K562 (cell line): ENCODE data around the gene LRRC26. TPM values are rescaled to one million over a fixed set of nuclear protein-coding genes. Genes with fewer than 3 reads are reported as not detected.

ENCODE experiments used
- HDGF ChIP-seq: fragments of 450-650 bp; IDR thresholded peaks from 2 replicates; pipeline ENCODE4 v1.6.1; 2016
- HIVEP1 ChIP-seq: fragments of 250-450 bp; sonication (Bioruptor Pico); IDR thresholded peaks from 2 replicates; pipeline ENCODE4 v1.4.0; 2020; ENCODE audit warnings: mild to moderate bottlenecking
- HNRNPUL1 ChIP-seq: fragments of 200-400 bp; formaldehyde crosslinking; IDR thresholded peaks from 2 replicates; pipeline ENCODE4 v1.6.1; 2017; ENCODE audit warnings: low read length
- KDM5B ChIP-seq: fragments of 200-600 bp; sonication (generic); IDR thresholded peaks from 2 replicates; pipeline ENCODE4 v1.6.1; 2012; ENCODE audit warnings: low read depth, mild to moderate bottlenecking, moderate library complexity, low read length, control low read depth, inconsistent platforms; ENCODE audit not compliant: insufficient replicate concordance
- KHSRP ChIP-seq: fragments of 450-650 bp; IDR thresholded peaks from 2 replicates; pipeline ENCODE4 v1.6.1; 2017
- MECOM ChIP-seq: fragments of 250-450 bp; sonication (Bioruptor Pico); IDR thresholded peaks from 2 replicates; pipeline ENCODE4 v1.8.0; 2022; ENCODE audit warnings: inconsistent platforms
- MITF ChIP-seq: IDR thresholded peaks from 2 replicates; pipeline ENCODE4 v1.6.1; 2014; ENCODE audit warnings: antibody characterized with exemption
- MTA3 ChIP-seq: fragments of 450-650 bp; formaldehyde crosslinking; IDR thresholded peaks from 2 replicates; pipeline ENCODE4 v1.6.1; 2017; ENCODE audit warnings: mild to moderate bottlenecking, borderline replicate concordance
- PHF21A ChIP-seq: fragments of 450-650 bp; IDR thresholded peaks from 2 replicates; pipeline ENCODE4 v1.6.1; 2017; ENCODE audit warnings: low read depth, borderline replicate concordance
- PRMT5 ChIP-seq: sonication (generic); formaldehyde crosslinking; IDR thresholded peaks from 2 replicates; pipeline ENCODE4 v1.5.0; 2020; ENCODE audit warnings: missing genetic modification reagents
- RBM34 ChIP-seq: fragments of 200-400 bp; formaldehyde crosslinking; IDR thresholded peaks from 2 replicates; pipeline ENCODE4 v1.6.1; 2018; ENCODE audit warnings: low read length, borderline replicate concordance; ENCODE audit not compliant: insufficient read depth
- SOX6 ChIP-seq: fragments of 450-650 bp; IDR thresholded peaks from 2 replicates; pipeline ENCODE4 v1.6.1; 2014; ENCODE audit warnings: mild to moderate bottlenecking
- SREBF1 ChIP-seq: fragments of 150-350 bp; IDR thresholded peaks from 2 replicates; pipeline ENCODE4 v1.6.1; 2014; ENCODE audit warnings: antibody characterized with exemption, low read depth, low read length, borderline replicate concordance
- TAF1 ChIP-seq: IDR thresholded peaks from 2 replicates; pipeline ENCODE4 v1.6.1; 2011; ENCODE audit warnings: mild to moderate bottlenecking, low read length, moderate library complexity; ENCODE audit not compliant: insufficient read depth, control insufficient read depth, severe bottlenecking; ENCODE audit errors: extremely low read depth
- U2AF1 ChIP-seq: fragments of 200-400 bp; formaldehyde crosslinking; optimal IDR thresholded peaks from 2 replicates; pipeline ENCODE3; 2017; ENCODE audit warnings: mild to moderate bottlenecking, low read depth, low read length, moderate library complexity
- ZNF41 ChIP-seq: fragments of 250-450 bp; sonication (Bioruptor Pico); conservative IDR thresholded peaks from 2 replicates; pipeline ENCODE4 v1.4.0; 2020; ENCODE audit warnings: mild to moderate bottlenecking
- ZNF445 ChIP-seq: fragments of 250-450 bp; sonication (Bioruptor Pico); IDR thresholded peaks from 2 replicates; pipeline ENCODE4 v1.4.0; 2020; ENCODE audit warnings: low read depth, mild to moderate bottlenecking, moderate library complexity
- polyA plus RNA-seq, 8 experiments: library from polyadenylated mRNA; depleted of rRNA in 4 of 8; stranded (reverse) in 5 of 8; unstranded in 3 of 8; fragments of >200 nt; fragmentation: Nextera tagmentation in 2 of 8; fragmentation: Illumina TruSeq in 1 of 8; extraction: Ambion mirVana in 2 of 8; extraction: Trizol in 1 of 8; gene quantifications; 2 replicates each; pipeline versions ENCODE4 v1.2.1 to v1.2.3, GENCODE V29; 2011 to 2014; ENCODE audit warnings: inconsistent platforms in 1 of 8, missing spikeins in 1 of 8
- total RNA-seq, 7 experiments: library from RNA; depleted of rRNA in 6 of 7; stranded (reverse); fragments of >200 nt in 6 of 7; fragmentation: Illumina TruSeq in 2 of 7; extraction: Trizol in 2 of 7; gene quantifications; 2 replicates each; pipeline versions ENCODE4 v1.2.1 to v1.2.3, GENCODE V29; 2011 to 2021; ENCODE audit warnings: low replicate concordance in 1 of 7
- TF ChIP-seq, protein P1 (sequence below): fragments of 450-650 bp; IDR thresholded peaks from 2 replicates; pipeline ENCODE4 v1.7.0; 2016; ENCODE audit warnings: borderline replicate concordance

Gene LRRC26
- total and polyA plus RNA-seq, 9 of the 15 experiments (the other 6 are each of a cell fraction or from before 2014, with no cell fraction given): not detected

GRCh38 chr9:137188490-137189296 lies 18.8 kb upstream of the LRRC26 start, which contains the start of the genes ANAPC2 and SSNA1 (continued):
- TF ChIP-seq KDM5B: peak; percentile 87
- TF ChIP-seq, protein P1, sequence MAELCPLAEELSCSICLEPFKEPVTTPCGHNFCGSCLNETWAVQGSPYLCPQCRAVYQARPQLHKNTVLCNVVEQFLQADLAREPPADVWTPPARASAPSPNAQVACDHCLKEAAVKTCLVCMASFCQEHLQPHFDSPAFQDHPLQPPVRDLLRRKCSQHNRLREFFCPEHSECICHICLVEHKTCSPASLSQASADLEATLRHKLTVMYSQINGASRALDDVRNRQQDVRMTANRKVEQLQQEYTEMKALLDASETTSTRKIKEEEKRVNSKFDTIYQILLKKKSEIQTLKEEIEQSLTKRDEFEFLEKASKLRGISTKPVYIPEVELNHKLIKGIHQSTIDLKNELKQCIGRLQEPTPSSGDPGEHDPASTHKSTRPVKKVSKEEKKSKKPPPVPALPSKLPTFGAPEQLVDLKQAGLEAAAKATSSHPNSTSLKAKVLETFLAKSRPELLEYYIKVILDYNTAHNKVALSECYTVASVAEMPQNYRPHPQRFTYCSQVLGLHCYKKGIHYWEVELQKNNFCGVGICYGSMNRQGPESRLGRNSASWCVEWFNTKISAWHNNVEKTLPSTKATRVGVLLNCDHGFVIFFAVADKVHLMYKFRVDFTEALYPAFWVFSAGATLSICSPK: no peak
- no peak for TF ChIP-seq ZNF41 (CRISPR knock-in tag)
- peak; percentile 85 for TF ChIP-seq TAF1
- no peak for TF ChIP-seq SREBF1
- TF ChIP-seq HNRNPUL1: no peak
- TF ChIP-seq PHF21A: no peak
- peak; percentile 99 for TF ChIP-seq KHSRP
- TF ChIP-seq ZNF445 (CRISPR knock-in tag): no peak
- no peak for TF ChIP-seq PRMT5 (CRISPR knock-in tag)
- TF ChIP-seq RBM34: no peak
- TF ChIP-seq MTA3: peak; percentile 79
- TF ChIP-seq HDGF: peak; percentile 92; the same call in 1 of the 2 replicates
- no peak for TF ChIP-seq HIVEP1 (CRISPR knock-in tag)
- no peak for TF ChIP-seq MECOM (CRISPR knock-in tag)
- peak; percentile 96 for TF ChIP-seq U2AF1
- no peak for TF ChIP-seq MITF
- TF ChIP-seq SOX6: peak; percentile 59; the same call in 1 of the 2 replicates
